ENCODE results near the gene SAC3D1.

Gene SAC3D1

DNA sequence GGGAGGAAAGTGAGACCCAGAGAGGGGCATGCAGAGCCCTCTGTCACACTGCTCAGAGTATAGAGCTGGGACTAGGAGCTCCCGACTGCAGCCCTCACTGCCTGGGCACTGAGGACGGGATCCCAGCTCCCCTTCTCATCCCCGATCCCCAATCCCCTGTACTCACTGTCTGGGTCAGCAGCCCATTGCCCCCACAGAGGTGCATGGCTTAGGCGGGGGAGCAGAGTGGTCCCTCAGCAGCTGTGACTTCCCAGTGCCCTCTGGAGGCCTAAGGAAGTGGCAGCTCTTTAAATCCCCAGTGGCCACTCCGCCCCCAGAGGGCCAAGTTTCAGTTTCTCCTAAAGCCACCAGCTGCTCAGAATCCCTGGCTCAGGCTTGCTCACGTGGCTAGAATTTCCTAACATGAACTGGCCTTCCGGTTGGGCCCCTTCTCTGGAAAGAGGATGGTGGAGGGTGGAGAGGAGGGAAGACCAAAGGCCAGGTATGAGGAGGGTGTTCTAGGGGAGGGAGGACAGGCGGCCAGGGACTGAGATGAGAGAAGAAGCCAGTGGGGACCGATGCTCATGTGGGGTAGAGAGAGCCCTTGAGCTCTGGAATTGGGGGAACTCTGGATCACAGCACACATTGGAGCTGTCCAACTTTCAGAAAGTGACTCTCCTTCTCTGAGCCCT is 44.2 kb upstream of the SAC3D1 start, which contains the start of gene BATF2:
Gene BATF2, minus strand, starts transcription at position 262 of the 671 bp plus-strand sequence. Its CDS starts 57 bp downstream, at position 205.
- Histone ChIP-seq H3K27ac (ENCODE audit: low read depth, low read length) (no peak within 1 kb of the TSS), H3K79me2 (ENCODE audit: insufficient read depth, low read length) (no peaks in the 10 kb centered on the region), H3K9me2 (replicated peaks; ENCODE audit: insufficient read depth, low read length) (no peaks in the 10 kb centered on the region), H3K4me2 (ENCODE audit: low read depth, low read length, poor library complexity, severe bottlenecking) (no peak within 1 kb of the TSS), H3K9me3 (ENCODE audit: insufficient read depth, low read length) (no peaks in the 10 kb centered on the region), H2AFZ (ENCODE audit: low read depth, low read length, severe bottlenecking) (no peak within 1 kb of the TSS), H3K4me3 (ENCODE audit: insufficient read depth, low read length, poor library complexity, severe bottlenecking) (no peak within 1 kb of the TSS), H3K27me3 (ENCODE audit: low read length) (no peaks in the 10 kb centered on the region), H3K36me3 (ENCODE audit: low read length) (no peaks in the 10 kb centered on the region), H4K20me1 (ENCODE audit: low read depth, low read length) (no peaks in the 10 kb centered on the region), H3K9ac (ENCODE audit: low read length) (no peak within 1 kb of the TSS), H3F3A (ENCODE audit: insufficient read depth) (no peaks in the 10 kb centered on the region)
- TF ChIP-seq EZH2phosphoT487 (conservative IDR thresholded peaks at IDR 0.05; ENCODE audit: low read length), result no peak
- TF ChIP-seq, protein P1, sequence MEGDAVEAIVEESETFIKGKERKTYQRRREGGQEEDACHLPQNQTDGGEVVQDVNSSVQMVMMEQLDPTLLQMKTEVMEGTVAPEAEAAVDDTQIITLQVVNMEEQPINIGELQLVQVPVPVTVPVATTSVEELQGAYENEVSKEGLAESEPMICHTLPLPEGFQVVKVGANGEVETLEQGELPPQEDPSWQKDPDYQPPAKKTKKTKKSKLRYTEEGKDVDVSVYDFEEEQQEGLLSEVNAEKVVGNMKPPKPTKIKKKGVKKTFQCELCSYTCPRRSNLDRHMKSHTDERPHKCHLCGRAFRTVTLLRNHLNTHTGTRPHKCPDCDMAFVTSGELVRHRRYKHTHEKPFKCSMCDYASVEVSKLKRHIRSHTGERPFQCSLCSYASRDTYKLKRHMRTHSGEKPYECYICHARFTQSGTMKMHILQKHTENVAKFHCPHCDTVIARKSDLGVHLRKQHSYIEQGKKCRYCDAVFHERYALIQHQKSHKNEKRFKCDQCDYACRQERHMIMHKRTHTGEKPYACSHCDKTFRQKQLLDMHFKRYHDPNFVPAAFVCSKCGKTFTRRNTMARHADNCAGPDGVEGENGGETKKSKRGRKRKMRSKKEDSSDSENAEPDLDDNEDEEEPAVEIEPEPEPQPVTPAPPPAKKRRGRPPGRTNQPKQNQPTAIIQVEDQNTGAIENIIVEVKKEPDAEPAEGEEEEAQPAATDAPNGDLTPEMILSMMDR (IDR thresholded peaks at IDR 0.05; ENCODE audit: insufficient read depth, low read length, poor library complexity, severe bottlenecking), result no peak

DNA sequence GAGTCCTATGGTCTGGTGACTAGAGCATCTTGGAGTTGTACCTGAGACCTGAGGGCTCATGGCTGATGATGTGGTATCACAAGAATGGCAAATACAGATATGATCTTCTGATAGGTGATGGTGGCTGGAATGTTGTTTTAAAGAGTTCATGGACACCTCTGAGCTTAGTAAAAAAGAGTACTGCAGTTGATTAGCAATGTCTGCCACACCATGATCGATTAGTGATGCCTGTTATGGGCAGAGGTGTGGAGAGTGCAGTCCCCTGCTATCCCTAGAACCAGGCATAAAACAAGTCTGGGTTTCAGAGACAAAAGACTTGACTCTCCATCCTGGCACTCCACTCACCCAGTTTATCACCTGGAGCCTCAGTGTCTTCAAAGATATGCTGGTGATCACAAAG is 42.9 kb upstream of the SAC3D1 start:
- Histone ChIP-seq H3K27me3 (ENCODE audit: low read length) (no peaks in the 10 kb centered on the region), H3K4me3 (ENCODE audit: insufficient read depth, low read length, poor library complexity, severe bottlenecking) (no peak overlapping the region), H3K36me3 (ENCODE audit: low read length) (no peaks in the 10 kb centered on the region), H3K9me3 (ENCODE audit: insufficient read depth, low read length) (no peaks in the 10 kb centered on the region), H3K9ac (ENCODE audit: low read length) (no peak overlapping the region), H3F3A (ENCODE audit: insufficient read depth) (no peaks in the 10 kb centered on the region), H3K4me2 (ENCODE audit: low read depth, low read length, poor library complexity, severe bottlenecking) (no peak overlapping the region), H2AFZ (ENCODE audit: low read depth, low read length, severe bottlenecking) (no peak overlapping the region), H3K9me2 (replicated peaks; ENCODE audit: insufficient read depth, low read length) (no peaks in the 10 kb centered on the region), H3K27ac (ENCODE audit: low read depth, low read length) (no peak overlapping the region), H3K79me2 (ENCODE audit: insufficient read depth, low read length) (no peaks in the 10 kb centered on the region), H4K20me1 (ENCODE audit: low read depth, low read length) (no peaks in the 10 kb centered on the region)
- TF ChIP-seq, protein P1 (IDR thresholded peaks at IDR 0.05; ENCODE audit: insufficient read depth, low read length, poor library complexity, severe bottlenecking), result no peak
- TF ChIP-seq EZH2phosphoT487 (conservative IDR thresholded peaks at IDR 0.05; ENCODE audit: low read length), result no peak

DNA sequence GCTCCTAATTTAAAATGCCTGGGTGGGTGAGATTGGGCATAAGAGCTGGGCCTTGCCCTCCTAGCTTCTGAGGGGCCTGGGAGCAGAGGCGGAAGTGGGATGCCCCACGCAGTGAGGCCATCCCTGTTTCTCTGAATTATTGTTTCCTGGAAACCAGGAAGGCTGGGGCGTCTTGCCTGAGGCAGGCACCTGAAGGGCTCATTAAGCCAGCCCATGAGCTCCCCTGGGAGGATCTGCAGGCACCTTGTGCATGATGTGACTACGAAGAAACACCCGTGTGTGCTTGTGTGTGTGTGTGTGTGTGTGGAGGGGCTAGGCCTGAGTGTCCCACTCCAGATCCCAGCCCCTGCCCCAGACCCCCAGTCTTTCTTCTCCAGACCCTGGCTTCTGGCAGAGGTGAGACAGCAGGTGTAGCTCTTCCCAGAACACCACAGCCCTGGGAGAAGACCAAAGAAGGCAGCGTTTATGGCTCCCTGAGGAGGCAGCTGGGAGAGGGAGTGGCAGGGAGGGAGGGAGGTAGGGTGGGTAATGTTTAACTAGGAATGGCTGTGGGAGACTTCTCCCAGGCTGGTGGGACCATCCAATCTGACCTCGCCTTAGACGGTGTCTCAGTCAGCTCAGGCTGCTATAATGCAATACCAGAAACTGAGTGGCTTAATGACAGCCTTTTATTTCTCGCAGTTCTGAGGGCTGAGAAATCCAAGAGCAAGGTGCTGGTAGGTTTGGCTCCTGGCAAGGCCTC is 42.1 kb upstream of the SAC3D1 start:
- H4K20me1 ChIP-seq (ENCODE audit: low read depth, low read length), result no peaks in the 10 kb centered on the region
- no peaks in the 10 kb centered on the region for H3K79me2 ChIP-seq (ENCODE audit: insufficient read depth, low read length)
- no peak overlapping the region for H2AFZ ChIP-seq (ENCODE audit: low read depth, low read length, severe bottlenecking)
- H3K36me3 ChIP-seq (ENCODE audit: low read length), result no peaks in the 10 kb centered on the region
- no peak for TF ChIP-seq EZH2phosphoT487 (conservative IDR thresholded peaks at IDR 0.05; ENCODE audit: low read length)
- TF ChIP-seq, protein P1 (IDR thresholded peaks at IDR 0.05; ENCODE audit: insufficient read depth, low read length, poor library complexity, severe bottlenecking), result no peak
- H3K27ac ChIP-seq (ENCODE audit: low read depth, low read length), result no peak overlapping the region
- no peaks in the 10 kb centered on the region for H3F3A ChIP-seq (ENCODE audit: insufficient read depth)
- no peaks in the 10 kb centered on the region for H3K9me2 ChIP-seq (replicated peaks; ENCODE audit: insufficient read depth, low read length)
- no peaks in the 10 kb centered on the region for H3K27me3 ChIP-seq (ENCODE audit: low read length)
- no peak overlapping the region for H3K4me3 ChIP-seq (ENCODE audit: insufficient read depth, low read length, poor library complexity, severe bottlenecking)
- no peak overlapping the region for H3K4me2 ChIP-seq (ENCODE audit: low read depth, low read length, poor library complexity, severe bottlenecking)
- H3K9me3 ChIP-seq (ENCODE audit: insufficient read depth, low read length), result no peaks in the 10 kb centered on the region
- H3K9ac ChIP-seq (ENCODE audit: low read length), result no peak overlapping the region
